ENCODE data around the gene MICALL1. TPM values are rescaled to one million over a fixed set of nuclear protein-coding genes. Genes with fewer than 3 reads are reported as not detected.

MICALL1 gene
- total and polyA plus RNA-seq, 8 donors, result 8.8 to 22.3 (median 19.2) TPM

DNA sequence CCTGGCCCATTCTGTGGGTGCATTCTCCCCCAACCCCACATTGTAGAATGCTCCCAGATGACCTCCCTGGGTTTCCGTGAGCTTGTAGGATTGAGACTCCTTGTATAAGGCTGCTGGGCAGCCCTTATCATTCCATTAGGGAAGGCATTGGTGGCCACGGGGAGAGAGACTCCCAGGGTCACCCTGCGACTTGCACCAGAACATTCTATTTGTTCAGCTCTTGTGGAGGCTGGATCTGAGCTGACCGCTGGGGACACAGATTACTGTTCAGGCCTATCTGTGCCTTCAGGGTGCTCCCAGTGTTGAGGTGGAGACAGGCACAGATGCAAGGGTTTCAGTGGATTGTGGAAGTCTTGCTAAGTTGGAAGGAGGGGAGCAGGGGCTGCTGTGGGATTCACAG lies 17.8 kb downstream of the MICALL1 start:
- Histone ChIP-seq H3K9me3 (no peaks in the 10 kb centered on the region), H3K4me3 (no peak overlapping the region), H3K27me3 (no peaks in the 10 kb centered on the region), H3K27ac (peak overlapping the region in 3 of 4 donors; percentile 18 to 59 (median 19)), H3K4me1 (peaks cover 7 to 17% (median 8%) of the 10 kb centered on the region in 3 donors), H3K36me3 (peaks cover 0 to 38% (median 13%) of the 10 kb centered on the region in 3 donors)
- WGBS, 2 donors, result 35 to 40% methylated on average over 4 of the region's 4 CpGs
- intact Hi-C loops (cut with DNase I), result no loop called here
- ATAC-seq, result peak; percentile 35 to 73 (median 51)
- TF ChIP-seq, protein P1, sequence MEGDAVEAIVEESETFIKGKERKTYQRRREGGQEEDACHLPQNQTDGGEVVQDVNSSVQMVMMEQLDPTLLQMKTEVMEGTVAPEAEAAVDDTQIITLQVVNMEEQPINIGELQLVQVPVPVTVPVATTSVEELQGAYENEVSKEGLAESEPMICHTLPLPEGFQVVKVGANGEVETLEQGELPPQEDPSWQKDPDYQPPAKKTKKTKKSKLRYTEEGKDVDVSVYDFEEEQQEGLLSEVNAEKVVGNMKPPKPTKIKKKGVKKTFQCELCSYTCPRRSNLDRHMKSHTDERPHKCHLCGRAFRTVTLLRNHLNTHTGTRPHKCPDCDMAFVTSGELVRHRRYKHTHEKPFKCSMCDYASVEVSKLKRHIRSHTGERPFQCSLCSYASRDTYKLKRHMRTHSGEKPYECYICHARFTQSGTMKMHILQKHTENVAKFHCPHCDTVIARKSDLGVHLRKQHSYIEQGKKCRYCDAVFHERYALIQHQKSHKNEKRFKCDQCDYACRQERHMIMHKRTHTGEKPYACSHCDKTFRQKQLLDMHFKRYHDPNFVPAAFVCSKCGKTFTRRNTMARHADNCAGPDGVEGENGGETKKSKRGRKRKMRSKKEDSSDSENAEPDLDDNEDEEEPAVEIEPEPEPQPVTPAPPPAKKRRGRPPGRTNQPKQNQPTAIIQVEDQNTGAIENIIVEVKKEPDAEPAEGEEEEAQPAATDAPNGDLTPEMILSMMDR (IDR thresholded peaks at IDR 0.05), result no peak
- FAIRE-seq, result no peak
- no peak for DNase-seq

DNA sequence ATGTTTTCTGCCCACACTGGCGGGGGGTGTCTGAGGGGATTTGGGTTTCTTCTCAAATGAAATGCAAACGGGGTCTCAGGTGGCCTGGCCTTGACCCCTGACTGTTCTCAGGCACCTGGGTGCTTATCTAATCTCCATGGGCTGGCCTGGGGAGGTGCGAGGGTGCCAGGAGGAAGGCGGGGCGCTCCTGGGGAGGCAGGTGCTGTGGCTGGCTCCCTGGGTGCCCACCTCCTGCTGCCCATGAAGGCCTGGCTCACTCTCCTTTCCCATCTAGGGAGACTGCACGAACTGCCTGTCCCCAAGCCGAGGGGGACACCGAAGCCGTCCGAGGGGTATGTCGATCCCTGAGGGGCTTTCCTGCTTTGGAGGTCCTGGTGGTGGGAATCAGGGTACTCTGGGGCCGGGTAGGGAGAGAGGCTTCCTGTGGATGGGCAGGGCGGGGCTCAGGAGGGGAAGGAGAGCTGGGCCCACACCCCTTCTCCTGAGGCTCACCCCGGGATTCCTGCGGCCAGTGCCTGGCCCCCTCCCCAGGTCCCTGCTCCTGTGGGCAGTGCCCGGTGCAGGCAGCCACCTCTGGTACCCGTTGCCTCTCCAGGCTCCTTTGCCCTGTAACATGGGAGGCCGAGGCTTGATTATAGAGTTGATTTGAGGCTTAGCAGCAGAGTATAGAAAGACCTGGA lies 18.4 kb downstream of the MICALL1 start:
- intact Hi-C loops (cut with DNase I), result no loop called here
- DNase-seq (peak in 4 of 6 donors; percentile 50 to 63 (median 60)), FAIRE-seq (no peak), ATAC-seq (peak; percentile 22 to 76 (median 58))
- TF ChIP-seq, protein P1 (IDR thresholded peaks at IDR 0.05), result no peak
- Histone ChIP-seq H3K4me1 (peaks cover 11 to 23% (median 13%) of the 10 kb centered on the region in 3 donors), H3K9me3 (no peaks in the 10 kb centered on the region), H3K27me3 (no peaks in the 10 kb centered on the region), H3K36me3 (peaks cover 0 to 33% (median 9%) of the 10 kb centered on the region in 3 donors), H3K4me3 (peak overlapping the region in 2 of 4 donors; percentile 8 to 18), H3K27ac (peak overlapping the region; percentile 10 to 59 (median 32))
- WGBS, 2 donors, result 38 to 46% methylated on average over 18 of the region's 18 CpGs

DNA sequence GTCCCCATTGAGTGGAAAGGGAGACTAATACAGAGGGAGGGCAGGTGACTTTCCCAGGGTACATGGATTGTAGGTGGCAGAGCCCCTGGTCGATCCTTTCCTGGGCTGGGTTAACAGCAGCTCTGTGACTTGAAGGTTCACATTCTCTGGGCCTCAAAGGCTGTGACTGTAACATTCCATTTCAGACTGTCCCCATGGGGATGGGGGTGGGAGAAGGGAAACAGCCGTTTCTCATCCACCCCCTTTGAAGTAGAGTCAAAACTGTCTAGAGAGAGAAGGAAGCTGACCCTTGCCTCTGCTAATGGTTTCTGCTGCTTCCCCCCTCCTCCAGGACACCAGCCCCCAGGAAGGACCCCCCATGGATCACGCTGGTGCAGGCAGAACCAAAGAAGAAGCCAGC lies 19.2 kb downstream of the MICALL1 start:
- FAIRE-seq (no peak), DNase-seq (no peak), ATAC-seq (no peak)
- H3K4me3 ChIP-seq, result no peak overlapping the region
- no peaks in the 10 kb centered on the region for H3K27me3 ChIP-seq
- H3K36me3 ChIP-seq, result peaks cover 0 to 24% (median 9%) of the 10 kb centered on the region in 3 donors
- H3K4me1 ChIP-seq, result peaks cover 13 to 31% (median 21%) of the 10 kb centered on the region in 3 donors
- TF ChIP-seq, protein P1 (IDR thresholded peaks at IDR 0.05), result no peak
- H3K9me3 ChIP-seq, result no peaks in the 10 kb centered on the region
- peak overlapping the region in 2 of 4 donors; percentile 44 to 59 for H3K27ac ChIP-seq
- intact Hi-C loops (cut with DNase I), result no loop called here
- 35 to 42% methylated on average over 3 of the region's 3 CpGs for WGBS, 2 donors

DNA sequence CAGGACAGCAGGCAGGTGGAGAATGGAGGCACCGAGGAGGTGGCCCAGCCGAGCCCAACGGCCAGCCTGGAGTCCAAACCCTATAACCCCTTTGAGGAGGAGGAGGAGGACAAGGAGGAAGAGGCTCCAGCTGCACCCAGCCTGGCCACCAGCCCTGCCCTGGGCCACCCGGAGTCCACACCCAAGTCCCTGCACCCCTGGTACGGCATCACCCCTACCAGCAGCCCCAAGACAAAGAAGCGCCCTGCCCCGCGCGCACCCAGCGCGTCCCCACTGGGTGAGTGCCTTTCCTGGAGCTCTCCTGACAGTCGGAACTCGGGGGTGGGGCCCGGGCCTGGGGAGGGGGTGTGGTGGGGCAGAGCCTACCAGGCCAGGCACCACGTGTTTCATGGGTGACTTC lies 19.7 kb downstream of the MICALL1 start:
- Histone ChIP-seq H3K4me1 (peaks cover 18 to 36% (median 25%) of the 10 kb centered on the region in 3 donors), H3K9me3 (no peaks in the 10 kb centered on the region), H3K27me3 (no peaks in the 10 kb centered on the region), H3K27ac (no peak overlapping the region), H3K4me3 (peak overlapping the region in 2 of 4 donors; percentile 8 to 14), H3K36me3 (peaks cover 0 to 22% (median 9%) of the 10 kb centered on the region in 3 donors)
- FAIRE-seq, result no peak
- DNase-seq, result peak in 1 of 6 donors; percentile 60
- intact Hi-C loops (cut with DNase I), result no loop called here
- 43 to 49% methylated on average over 15 of the region's 15 CpGs for WGBS, 2 donors
- ATAC-seq, result no peak
- TF ChIP-seq, protein P1 (IDR thresholded peaks at IDR 0.05), result no peak

DNA sequence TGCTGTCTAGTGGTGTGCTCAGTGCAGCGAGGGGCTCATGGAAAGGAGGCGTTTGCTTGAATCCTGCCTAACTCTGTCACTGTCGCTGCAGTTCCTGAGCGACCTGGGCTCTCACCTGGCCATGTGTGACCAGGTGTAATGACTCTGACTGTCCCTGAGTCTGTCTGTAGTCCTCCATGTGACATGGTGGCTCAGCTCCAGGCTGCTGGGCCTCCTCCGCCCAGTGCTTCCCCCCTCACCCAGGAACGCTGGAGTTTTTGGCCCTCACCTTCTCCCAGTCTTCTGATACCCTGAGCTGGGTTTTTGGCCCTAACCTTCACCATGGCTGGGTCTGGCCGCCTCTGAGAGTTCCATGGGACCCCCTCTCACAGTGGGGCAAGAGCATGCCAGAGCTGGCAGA lies 20.3 kb downstream of the MICALL1 start:
- Histone ChIP-seq H3K4me3 (peak overlapping the region in 2 of 4 donors; percentile 8 to 14), H3K4me1 (peaks cover 23 to 41% (median 29%) of the 10 kb centered on the region in 3 donors), H3K36me3 (peaks cover 0 to 22% (median 9%) of the 10 kb centered on the region in 3 donors), H3K27ac (no peak overlapping the region), H3K27me3 (no peaks in the 10 kb centered on the region), H3K9me3 (no peaks in the 10 kb centered on the region)
- DNase-seq, result peak in 3 of 6 donors; percentile 37 to 60 (median 60)
- intact Hi-C loops (cut with DNase I), result no loop called here
- 45 to 52% methylated on average over 7 of the region's 7 CpGs for WGBS, 2 donors
- no peak for FAIRE-seq
- TF ChIP-seq, protein P1 (IDR thresholded peaks at IDR 0.05), result no peak
- peak in 3 of 4 donors; percentile 11 to 49 (median 16) for ATAC-seq
